Stimulated activated CD8-positive, alpha-beta memory T cell treated with anti-CD3 and anti-CD28 coated beads, Interleukin-7, amount 100 ng/mL, for 4 hours (primary cell): ENCODE data around the gene PLCXD3.

Experiments
- DNase-seq, 2 donors: peaks; one replicate each; pipeline ENCODE4 v3.0.0-alpha.2; 2020; ENCODE audit warnings: low read depth in 2 of 2

PLCXD3 gene, protein sequence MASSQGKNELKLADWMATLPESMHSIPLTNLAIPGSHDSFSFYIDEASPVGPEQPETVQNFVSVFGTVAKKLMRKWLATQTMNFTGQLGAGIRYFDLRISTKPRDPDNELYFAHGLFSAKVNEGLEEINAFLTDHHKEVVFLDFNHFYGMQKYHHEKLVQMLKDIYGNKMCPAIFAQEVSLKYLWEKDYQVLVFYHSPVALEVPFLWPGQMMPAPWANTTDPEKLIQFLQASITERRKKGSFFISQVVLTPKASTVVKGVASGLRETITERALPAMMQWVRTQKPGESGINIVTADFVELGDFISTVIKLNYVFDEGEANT

DNA sequence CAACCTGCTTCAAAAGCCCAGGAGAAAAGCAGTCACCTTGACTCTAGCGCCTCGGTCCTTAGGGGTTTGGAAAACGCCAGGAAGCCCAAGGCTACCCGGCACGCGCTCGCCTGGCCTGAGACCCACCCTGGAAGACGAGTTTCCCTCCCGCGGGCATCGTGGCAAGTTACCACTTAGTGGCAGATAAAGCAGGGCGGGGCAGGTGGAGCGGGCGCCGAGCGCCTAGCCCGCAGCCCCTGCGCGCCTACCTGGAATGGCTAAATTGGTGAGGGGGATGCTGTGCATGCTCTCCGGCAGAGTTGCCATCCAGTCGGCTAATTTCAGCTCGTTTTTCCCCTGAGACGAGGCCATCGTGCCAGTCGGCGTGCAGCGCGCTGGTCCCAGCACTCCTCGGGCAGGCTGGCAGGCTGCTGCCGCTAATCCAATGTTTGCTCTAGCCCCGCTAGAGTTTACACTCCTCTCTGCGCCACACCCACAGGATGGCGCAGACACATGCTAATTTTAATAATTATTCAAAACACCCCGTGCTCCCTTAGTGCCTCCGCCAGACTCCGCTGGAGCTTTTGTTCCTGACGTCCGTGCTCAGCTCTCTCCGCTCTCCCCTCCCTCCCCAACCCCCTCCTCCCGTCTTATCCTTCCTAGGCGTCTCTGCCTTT lies at the start of gene PLCXD3:
TSS of gene PLCXD3 (minus strand) at position 426 of the 656 bp plus-strand sequence. CDS start at position 351, 75 bp downstream.
- DNase-seq = no peak

- DNase-seq = no peak
Measured at GRCh38 chr5:41559184-41559583, 48.8 kb upstream of the PLCXD3 start.

- no peak for DNase-seq
Measured at GRCh38 chr5:41558295-41558694, 47.9 kb upstream of the PLCXD3 start.

GRCh38 chr5:41547991-41548390 lies 37.6 kb upstream of the PLCXD3 start:
- no peak for DNase-seq

DNA sequence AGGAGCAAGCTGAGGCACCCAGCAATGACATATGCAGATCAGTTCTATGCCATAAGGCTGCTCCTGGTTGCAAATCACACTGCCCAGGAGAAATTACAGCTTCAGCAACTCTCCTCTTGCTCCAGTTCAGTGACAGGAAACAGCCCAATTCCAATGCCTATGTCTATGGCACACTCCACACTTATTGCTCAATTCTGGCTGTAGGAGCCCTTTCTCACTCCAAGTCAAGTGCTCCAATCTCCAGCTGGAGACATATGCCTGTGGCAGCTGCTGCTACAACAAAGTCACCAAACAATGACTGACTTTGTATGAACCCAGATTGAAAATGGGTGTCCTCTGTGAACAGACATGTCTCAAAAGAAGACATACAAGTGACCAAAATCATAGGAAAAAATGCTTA lies 31.8 kb upstream of the PLCXD3 start:
- no peak for DNase-seq

DNA sequence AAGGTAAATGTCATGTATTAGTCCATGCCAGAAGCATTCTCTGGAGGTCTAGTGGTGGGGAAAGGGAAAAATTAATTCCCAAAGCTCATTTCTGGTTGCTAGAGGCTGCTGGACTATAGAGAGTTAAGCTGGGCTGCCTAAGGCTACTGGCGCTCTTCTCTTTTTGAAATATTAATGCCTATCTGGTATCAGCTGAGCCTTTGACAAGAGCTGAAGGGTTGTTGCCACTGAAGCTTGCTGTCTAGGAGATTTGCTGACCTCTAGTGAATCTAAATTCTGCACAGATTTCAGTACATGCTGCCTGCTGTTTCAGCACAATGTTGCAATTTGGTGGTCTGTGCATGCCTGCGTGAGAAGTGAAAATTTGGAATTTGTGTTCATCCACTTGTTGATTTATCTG lies 29.1 kb upstream of the PLCXD3 start:
- no peak for DNase-seq

DNA sequence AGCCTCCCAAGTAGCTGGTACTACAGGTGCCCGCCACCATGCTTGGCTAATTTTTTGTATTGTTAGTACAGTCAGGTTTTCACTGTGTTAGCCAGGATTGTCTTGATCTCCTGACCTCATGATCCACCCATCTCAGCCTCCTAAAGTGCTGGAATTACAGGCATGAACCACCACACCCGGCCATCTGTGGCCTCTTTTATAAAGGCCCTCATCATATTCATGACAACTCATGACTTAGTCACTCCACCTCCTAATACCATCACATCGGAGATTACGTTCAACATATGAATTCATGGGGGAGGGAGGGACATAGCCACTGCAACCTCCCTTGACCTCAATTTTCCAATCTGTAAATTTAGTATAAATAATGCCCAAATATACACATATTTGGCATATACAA lies 27.2 kb upstream of the PLCXD3 start:
- no peak for DNase-seq

DNA sequence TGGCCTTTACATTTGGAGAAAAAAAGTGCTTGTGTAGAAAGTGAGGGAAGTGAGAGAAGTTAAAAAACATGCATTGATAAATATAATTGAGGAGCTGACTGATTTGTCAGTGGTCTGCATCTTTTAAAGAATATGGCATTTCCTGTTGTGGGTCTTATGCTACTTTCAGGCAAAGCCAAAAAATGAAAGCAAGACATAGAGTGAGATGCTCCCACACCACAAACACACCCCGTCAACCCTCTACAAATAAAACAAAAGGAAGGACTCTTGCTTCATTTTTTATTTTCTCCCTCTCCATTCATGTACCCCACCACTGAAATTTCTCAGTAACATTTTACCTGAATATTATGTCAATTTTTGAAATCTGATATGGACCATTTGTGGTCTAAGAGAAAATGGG lies 22.1 kb upstream of the PLCXD3 start:
- DNase-seq = no peak

DNA sequence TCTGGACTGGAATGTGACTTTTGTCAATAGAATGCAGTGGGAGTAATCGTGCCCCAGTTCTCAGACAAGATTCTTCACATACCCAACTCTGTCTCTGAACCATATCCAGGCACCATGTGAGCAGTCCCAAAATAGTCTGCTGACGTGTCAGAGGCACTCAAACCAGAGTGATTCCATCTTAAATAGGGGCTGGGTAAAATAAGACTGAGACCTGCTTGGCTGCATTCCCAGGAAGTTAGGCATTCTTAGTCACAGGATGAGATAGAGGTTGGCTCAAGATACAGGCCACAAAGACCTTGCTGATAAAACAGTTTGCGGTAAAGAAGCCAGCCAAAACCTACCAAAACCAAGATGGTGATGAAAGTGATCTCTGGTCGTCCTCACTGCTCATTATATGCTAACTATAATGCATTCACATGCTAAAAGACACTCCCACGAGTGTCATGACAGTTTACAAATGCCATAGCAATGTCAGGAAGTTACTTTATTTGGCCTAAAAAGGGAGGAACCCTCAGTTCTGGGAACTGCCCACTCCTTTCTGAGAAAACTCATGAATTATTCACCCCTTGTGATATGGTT lies 16.9 kb upstream of the PLCXD3 start:
- no peak for DNase-seq

GRCh38 chr5:41526699-41527098 lies 16.3 kb upstream of the PLCXD3 start:
- no peak for DNase-seq

DNA sequence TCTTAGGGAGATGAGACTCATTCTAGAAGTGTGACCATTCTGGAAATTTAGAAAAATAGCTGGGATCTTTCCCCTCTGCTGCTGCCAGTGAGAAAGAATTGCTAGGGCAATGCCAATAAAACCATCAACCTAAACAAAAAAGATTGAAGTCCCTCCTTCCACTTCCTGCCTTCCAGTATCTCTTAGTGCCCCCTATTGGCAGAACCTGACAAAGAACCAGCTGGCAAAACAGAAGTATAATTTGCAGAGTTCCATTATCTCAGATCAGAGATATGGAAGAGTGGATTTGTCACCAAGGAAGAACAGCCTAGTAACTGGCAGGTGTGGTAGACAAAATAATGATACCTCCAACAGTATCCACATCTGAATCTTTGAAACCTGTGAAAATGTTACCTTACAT lies 13.8 kb upstream of the PLCXD3 start:
- no peak for DNase-seq

DNA sequence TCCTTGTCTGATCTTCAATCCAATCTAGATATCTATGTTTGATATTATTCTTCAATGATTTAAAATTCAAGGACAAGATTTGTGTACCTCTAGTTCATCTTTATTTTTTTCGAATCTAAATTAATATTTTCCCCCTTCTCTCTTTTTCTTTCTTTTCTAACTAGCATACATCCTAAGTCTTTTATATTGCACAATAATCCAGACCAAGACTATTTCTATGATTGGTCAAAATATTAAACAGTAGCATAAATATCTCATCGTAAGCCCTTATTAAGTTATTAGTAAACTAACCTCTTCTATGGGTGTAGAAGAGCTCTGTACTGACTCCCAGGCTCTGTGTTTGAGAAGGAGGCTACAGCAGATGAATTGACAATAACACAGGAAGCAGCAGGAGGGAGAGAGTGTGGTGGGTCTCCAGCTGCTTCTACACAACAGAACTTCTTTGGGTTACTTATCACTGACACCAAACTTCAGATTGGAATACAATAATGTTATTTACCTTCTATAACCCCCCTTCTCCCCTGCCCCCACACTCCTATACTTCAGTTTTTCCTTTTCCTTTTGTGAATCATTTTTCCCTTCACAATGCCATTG lies 11.9 kb upstream of the PLCXD3 start:
- DNase-seq = no peak

DNA sequence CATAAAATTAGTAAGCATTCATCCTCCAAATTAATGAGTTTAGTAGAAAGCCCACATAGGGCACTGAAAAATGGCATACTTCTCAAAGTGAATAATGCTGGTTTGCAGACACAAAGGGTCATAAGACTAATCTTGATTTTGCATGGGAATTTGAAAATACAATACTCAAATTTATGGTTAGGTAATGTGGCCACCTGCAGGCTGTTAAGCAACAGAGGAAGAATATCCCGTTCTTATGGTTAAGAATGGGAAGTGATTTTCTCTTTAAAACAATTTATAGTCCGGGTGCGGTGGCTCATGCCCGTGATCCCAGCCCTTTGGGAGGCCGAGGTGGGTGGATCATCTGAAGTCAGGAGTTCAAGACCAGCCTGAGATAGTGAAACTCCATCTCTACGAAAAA lies 9.4 kb upstream of the PLCXD3 start:
- DNase-seq = no peak

DNA sequence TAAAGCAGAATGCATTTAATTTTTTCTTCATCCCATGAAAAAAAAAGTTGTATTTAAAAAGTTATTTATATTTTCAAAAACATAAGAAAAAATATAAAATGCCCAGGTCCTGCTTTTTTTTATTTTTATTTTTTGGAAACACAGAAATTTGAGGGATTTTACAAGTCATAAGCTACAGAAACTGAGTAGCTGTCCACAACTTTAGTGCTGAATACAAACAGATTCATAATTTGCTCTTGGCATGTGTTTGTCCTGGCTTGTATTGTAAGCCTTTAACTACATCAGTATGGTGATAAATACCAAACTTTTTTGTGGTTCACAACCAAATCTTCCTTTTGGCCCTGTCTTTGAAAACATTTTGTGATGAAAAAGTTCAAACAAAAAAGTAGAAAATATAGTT lies 7.5 kb upstream of the PLCXD3 start:
- no peak for DNase-seq

GRCh38 chr5:41511241-41511640 lies 840 bp upstream of the PLCXD3 start:
- no peak for DNase-seq

DNA sequence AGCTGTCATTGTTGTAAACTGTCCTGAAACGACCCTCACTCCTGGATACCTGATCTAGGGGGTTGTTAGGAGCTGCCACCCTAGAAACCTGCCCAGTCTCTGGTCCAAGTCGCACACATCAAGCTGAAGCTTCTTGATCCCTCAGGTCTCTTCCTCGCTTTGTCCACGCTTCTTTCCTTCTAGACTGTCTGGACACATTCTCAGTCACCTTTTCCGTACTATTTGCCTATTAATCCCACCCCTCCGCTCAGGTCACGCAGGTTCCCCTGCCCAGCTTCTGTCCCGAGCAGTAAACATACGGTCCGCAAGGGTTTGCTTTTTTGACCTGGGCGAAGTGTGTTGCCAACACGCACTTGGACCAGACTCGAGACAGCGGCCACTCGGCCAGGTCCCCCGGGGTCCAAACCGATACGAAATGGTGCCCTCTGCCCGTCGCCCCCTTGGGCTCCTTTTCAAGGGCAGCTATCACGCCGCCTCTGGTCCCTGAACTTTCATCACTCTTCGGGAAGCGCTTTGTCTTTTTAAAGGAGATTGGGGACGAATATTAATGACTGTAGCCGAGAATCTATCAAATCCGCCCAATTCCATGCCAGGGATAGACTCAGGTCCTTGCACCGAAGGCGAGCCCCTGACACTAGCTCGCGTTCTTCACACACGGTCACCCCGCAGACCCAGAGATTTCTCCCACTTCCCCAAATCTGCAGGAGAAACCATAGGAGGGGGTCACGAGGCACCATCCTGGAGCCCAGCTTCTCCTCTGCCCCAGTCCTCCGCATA lies 814 bp downstream of the PLCXD3 start:
- DNase-seq = no peak

DNA sequence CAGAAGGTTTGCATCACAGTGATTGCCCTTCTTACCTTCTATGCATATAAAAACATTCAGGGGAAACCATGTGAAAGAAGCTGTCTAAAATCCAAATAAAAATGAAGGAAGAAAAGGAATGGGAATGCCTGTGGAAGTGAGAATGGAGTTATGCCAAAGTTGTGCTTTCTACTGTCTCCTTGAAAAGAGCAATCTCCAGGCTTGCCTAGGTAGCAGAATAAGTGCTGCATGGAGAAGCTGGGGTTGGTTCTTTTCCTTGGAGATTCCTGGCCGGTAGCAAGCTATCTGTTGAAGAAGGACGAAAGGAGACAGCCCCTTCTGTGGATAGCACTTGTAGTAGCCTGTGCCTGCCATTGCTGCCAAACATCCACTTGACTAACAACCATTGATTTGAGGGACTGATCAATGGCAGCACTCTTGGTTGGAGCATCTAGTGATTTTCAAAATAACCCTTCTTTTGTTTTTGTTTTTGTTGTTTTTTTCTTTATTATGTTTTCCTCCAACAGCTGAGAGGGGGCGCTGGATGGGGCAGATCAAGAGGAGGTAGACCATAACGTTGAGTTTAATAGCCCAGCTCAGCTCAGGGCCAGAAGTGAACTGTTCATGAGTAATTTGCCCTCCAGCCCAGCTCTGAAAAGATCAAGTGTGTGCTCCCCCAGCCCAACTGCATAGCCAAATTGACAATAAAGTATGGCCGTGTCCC lies 1.6 kb downstream of the PLCXD3 start:
- no peak for DNase-seq

DNA sequence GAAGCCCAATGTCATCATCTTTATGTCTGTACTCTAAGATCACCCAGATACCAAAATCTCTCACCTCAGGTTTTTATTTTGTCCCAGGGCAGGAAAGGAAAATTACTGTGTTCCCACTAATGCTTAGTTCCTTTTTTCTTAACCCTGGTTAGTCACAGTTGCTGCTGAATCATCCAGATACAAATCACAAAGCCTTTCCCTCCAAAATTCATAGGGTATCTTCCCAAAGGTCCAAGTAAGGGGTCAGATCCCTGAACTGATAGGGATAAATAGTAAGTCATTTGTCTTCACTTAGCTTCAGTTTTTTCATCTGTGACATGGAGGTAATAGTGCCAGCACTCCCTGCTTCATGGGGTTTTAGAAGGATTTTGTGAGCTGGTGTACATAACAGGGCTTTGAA lies 2.2 kb downstream of the PLCXD3 start:
- no peak for DNase-seq

DNA sequence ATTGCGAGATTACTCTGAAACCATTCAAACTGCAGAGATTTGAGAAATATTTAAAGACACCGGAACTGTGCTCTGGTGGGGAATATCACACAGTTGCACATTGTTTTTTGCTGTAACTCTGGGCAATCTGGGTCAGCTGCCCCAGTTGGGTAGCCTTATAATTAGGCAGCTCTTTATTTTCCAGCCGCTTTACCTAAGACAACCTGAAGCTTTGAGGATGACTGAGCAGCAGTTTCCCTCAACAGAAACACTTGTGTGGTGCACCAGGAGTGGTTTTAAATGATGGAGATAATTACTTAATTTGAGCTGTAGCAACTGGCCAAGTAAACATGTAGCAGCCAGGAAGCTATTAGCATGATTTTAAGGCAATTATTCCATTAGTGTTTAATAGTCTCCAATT lies 2.9 kb downstream of the PLCXD3 start:
- DNase-seq = no peak

DNA sequence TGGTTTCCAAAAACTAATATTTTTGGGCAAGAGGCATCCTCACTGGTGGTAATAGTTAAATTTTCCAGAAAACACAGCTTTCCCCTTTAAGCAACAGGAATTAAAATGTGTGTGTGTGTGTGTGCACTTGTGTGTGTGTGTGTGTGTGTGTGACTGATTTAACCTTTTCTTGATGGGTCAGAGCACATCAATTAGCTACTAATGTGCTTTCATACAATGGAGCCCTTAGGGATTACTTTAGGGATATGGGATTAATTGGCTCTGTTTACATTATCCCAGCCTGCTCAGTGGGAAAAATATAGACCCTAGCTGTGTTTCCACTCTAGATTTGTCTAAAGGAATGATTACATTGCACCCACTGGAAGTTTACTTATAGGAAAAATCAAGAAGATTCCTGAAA lies 6.5 kb downstream of the PLCXD3 start:
- no peak for DNase-seq

DNA sequence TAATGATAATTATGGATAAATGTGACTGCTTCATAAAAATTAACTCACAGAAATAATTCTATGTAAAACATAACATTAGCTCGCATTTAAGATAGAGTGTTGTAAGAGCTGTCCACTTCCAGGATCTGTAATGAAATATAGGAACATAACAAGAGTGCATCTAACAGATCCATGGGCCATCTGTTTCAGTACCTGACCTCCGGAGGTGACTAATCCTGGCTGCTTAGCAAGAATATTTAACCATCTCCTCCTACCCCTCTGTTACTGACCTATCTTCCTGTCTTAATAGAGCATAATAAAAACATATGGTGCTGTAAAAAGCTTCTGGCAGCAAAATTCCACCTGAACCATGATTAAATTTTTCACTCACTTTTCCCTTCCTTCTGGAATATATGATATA lies 7.1 kb downstream of the PLCXD3 start:
- DNase-seq = no peak
